ENCODE data around the gene PASK. TPM values are rescaled to one million over a fixed set of nuclear protein-coding genes. Genes with fewer than 3 reads are reported as not detected.

Gene PASK
- total RNA-seq, 1 donor from 2014 or later = 8.7 TPM

GRCh38 chr2:241148239-241148638, 1.0 kb downstream of the PASK start:
- DNase-seq (ENCODE audit: low read depth in 2 of 2) = no peak

DNA sequence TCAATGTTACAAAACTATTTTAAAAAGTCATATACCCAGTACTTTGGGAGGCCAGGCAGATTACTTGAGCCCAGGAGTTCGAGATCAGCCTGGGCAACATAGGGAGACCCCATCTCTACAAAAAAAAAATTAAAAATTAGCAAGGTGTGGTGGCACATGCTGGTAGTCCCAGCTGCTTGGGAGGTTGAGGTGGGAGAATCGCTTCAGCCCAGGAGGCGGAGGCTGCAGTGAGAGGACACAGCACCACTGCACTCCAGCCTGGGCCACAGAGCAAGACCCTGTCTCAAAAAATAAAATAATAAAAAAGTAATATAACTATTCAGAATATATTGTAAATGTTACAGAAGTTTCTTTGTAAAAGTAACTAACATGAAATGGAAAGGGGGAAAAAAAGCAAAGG, 1.9 kb downstream of the PASK start:
- no peak for DNase-seq (ENCODE audit: low read depth in 2 of 2)

GRCh38 chr2:241146286-241146685, 3.0 kb downstream of the PASK start:
- DNase-seq (ENCODE audit: low read depth in 2 of 2) = no peak

DNA sequence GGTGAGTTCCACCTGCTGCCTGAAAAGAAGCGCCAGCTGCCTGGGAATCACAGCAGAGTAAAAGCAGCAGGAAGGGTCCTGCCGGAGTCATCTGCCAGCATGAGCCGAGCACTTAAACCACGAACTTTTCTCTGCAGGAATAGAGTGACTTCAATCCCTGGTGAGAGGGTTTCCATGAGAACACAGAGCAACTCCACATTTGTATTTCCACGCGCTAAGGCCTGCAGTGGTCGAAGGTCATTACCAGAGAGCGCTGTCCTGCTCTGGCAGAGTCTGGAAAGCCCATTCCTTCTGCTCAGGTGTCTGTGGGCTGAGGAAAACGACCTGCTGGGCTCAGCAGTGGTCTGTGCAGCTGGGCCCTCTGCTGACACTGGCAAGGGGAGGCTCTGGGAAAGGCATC, 6.7 kb downstream of the PASK start:
- no peak for DNase-seq (ENCODE audit: low read depth in 2 of 2)

DNA sequence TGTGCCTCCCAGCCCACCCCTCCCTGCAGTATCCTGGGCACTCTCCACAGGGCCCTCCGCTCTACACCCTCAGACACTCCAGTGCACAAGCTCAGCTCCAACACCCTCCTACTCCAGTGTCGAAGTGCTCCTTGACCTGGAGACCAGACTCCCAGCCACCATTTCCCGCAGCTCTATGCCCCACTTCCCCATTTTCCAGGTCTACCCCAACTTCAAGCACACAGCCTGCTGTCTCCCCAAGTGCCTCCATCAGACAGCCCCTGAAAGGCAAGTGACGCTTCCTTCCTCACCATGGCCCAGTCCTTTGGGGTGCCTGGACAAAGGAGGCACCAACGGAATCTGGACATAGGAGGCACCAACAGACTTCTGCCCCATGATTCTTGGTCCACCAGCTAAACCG, 7.2 kb downstream of the PASK start:
- DNase-seq (ENCODE audit: low read depth in 2 of 2) = no peak

DNA sequence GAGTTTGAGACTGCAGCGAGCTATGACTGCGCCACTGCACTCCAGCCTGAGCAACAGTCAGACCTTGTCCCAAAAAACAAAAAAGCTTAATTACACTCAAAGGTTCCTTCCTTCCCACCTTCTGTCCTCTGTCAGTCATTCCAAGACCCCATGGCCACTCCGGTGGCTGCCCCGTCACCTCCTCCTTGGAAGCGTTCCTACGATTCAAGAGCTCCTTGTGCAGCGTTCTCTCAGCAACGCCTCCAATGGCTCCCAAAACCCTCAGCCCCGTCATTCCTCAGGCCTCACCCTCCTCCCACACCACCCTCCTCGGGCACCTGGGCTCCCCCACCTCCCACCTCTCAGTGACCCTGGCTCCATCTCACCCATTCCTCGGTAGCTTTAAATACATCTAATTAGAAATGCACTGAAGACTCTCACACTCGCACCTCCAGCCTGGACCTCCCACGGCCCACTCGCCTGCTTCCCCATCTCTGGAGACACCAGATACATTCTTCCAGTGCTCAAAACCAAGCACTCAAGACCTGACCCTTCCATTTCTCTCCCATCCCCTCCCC, 8.0 kb downstream of the PASK start:
- DNase-seq (ENCODE audit: low read depth in 2 of 2) = no peak

GRCh38 chr2:241140445-241140840, 8.8 kb downstream of the PASK start:
- DNase-seq (ENCODE audit: low read depth in 2 of 2) = no peak

DNA sequence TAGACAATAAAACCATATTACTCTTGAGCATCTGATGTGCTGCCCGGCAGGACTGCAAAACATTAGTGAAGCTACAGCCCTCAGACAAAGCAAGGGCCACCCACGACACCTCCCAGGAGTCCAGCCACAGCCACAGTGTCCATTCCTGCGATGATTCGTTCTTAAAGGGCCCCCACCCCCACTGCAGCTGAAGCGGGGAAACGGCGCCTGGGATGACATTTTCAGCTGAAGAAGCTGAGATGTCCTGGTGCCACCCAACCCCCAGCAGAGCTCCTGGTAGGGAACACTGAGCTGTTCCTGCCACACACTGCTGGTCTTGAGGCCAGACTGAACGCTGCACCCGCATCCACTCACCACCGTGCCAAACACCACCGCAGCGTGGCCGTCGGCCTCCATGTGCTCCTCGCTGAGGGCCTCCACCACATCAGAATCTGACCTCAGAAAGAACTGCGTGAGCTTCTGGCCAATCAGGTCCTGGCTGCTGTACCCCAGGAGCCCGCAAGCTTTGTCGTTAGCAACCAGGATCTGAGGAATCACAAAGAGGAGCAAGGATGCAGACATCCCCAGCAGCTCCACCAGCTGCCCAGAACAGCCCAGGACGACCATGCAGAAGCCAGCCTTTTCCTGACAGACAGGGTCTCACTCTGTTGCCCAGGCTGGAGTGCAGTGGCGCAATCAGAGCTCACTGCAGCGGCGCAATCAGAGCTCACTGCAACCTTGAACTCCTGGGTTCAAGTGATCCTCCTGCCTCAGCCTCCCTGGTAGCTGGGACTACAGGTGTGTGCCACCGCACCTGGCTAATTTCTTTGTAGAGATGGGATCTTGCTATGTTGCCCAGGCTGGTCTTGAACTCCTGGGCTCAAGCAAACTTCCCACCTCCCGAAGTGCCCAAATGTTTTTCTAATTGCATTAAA, 9.5 kb downstream of the PASK start:
- no peak for DNase-seq (ENCODE audit: low read depth in 2 of 2)

DNA sequence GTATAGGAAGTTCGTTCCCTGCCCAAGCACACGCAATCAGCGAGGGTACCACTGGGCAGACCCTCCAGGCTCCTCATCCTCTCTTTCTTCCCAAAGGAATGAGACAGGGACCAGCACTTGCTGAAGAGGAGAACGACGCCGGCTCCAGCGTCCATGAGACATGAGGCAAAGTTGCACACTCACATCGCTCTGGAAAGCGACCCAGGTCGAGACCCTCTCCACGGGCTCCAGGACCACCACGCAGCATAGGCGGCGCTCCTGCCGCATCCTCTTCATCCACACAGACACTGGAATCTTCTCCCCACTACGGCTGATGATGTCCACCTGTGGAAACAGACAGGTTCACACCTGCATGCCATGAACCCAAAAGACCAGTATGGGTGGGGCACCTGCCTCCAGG, 10.8 kb downstream of the PASK start:
- DNase-seq (ENCODE audit: low read depth in 2 of 2) = no peak

DNA sequence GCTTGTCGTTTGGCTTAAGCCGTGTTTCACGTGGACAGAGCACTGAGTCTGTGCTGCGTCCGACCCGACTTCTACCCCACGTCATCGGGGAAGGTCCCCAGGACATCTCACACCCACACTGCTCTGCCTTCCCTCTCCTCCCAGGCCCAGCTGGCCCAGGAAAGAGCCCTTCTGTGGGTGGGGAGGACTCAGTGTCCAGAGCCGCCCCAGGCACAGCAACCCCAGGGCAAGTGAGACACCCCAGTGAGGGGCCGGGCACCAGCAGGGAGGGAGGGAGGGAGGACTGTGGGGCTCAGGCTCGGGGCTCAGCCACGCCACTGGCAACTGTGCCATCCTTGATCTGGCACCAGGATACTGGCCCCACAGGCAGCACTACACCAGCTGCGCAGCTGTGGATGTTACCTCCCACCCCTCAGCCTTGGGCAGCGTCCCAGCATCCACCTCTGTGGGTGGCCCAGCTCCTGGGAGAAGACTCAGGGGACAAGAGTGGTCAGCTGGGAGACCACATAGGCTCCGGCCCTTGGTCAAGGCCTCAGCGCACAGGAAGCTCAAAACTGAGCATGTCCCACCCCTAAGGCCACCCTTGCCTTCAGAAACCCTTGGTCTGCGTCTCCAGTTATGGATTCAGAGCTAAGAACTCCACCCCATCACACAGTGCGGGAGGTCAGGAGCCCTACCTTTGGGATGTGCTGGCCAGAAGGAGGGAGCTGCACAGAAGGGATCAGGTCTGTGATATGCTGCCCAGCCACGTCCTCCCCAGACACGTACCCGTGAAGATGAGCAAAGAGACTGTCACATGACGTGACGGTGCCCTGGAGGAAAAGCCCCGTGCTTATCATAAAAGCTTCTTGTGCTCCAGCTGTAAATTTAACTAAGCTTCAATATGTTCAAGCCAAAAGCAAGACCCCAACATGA, 11.7 kb downstream of the PASK start:
- DNase-seq (ENCODE audit: low read depth in 2 of 2) = no peak

DNA sequence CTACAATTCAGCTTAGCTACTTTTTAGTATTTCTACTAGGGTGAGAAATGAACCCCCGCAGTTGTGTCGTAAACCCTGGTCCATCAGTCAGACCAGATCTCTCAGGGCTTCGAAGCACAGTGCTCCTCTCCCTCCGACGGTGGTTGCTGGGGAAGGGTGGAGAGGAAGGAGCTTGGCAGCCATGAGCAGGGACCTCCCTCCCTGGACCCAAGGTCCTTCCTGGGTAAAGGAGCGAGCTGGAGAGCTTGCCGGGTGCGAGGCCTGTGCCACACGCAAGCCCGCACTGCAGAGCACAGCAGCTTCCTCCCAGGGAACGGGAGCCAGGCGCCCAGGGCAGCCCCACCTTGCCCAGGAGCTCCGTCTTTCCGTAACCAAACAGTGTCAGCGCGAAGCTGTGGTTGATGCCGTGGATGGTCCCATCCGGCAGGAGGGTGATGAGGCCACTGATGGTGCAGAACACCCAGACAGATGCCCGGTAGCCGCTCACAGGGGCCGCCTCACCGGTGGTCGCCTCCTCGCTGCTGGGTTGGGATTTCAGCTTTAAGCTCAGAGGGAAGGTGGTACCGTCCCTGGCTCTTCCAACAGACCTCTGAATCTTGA, 12.5 kb downstream of the PASK start:
- no peak for DNase-seq (ENCODE audit: low read depth in 2 of 2)

DNA sequence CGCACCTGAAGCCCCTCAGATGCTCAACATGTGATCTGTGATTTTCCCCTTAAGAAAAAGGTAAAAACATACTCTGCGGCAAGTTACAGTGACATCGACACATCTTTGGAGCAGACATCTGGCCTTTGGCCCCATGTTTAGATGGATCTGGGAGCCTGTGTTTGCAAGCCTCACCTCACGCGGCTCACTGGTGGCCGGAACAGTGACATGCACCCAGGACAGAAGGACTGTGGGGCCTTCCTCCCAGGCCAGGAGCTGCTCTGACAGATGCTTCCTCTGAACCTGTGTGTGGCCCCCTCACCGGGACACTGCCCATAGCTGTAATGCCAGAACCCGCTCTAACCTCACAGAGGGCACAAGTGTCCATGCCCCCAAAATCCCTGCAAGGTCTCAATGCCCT, 13.1 kb downstream of the PASK start:
- DNase-seq (ENCODE audit: low read depth in 2 of 2) = no peak

- DNase-seq (ENCODE audit: low read depth in 2 of 2) = no peak
Observed at GRCh38 chr2:241135737-241136136, 13.5 kb downstream of the PASK start.

- DNase-seq (ENCODE audit: low read depth in 2 of 2) = no peak
Observed at GRCh38 chr2:241134711-241135110, 14.6 kb downstream of the PASK start.

- DNase-seq (ENCODE audit: low read depth in 2 of 2) = no peak
Observed at GRCh38 chr2:241133436-241133820, 15.8 kb downstream of the PASK start.

DNA sequence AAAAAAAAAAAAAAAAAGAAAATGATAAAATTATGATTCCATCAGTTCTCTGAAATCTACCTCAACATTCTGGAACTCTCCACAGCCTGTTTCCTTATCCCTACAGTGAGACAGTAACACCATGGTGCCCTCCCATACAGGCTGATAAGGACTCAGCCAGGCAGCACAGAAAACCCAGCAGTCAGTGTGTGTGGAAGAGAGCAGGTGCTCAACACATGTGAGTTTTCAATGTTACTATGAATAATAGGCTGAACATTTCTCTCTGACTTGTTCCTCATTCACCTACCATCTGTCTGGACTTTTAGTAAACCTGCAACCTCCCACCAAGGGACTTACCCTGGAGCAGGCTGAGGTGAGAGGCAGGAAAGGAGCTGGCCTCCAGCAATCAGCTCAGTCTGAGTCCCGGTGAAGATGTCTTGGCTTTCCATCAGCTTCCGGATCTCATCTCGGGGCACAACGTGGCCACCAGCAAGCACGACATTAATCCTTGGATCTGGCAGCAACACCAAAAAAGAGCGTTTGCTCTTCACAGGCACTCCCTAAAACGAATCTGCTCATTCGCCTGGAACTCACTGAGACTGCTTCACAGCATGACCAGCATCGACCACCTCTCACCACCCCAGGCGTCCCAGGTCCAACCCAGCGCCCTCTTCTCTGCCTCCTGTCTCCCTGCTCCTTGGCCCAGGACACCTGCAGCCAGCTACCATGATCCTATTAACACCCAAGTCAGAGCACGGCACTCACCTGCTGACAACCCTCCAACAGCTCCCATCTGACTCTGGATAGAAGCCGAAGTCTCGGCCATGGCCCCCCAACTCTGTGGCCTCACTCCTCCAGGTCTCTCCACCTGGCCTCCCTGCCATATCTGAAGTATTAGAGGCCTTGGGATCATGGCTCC, 16.5 kb downstream of the PASK start:
- DNase-seq (ENCODE audit: low read depth in 2 of 2) = no peak

DNA sequence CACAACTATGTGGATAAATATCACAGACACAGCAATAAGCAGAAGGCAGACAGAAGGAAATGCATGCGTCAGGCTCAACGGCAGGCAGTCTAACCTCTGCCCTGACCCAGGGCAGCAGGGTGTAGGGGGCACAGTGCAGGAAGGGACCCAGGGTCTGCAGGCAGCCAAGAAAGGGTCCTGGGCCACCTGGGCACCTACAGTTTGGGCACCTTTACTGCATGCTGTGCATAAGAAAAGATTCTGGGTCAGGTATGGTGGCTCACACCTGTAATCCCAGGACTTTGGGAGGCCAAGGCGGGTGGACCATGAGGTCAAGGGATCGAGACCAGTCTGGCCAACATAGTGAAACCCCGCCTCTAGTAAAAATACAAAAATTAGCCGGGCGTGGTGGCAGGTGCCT, 17.7 kb downstream of the PASK start:
- no peak for DNase-seq (ENCODE audit: low read depth in 2 of 2)

GRCh38 chr2:241130316-241130715, 19.0 kb downstream of the PASK start:
- DNase-seq (ENCODE audit: low read depth in 2 of 2) = no peak

GRCh38 chr2:241129086-241129871, 20.0 kb downstream of the PASK start:
- DNase-seq (ENCODE audit: low read depth in 2 of 2) = no peak

GRCh38 chr2:241128266-241128665, 21.0 kb downstream of the PASK start:
- DNase-seq (ENCODE audit: low read depth in 2 of 2) = no peak

All from lung microvascular endothelial cell (primary cell).